ENCODE measurements around the gene SLC39A5.

The SLC39A5 gene

DNA sequence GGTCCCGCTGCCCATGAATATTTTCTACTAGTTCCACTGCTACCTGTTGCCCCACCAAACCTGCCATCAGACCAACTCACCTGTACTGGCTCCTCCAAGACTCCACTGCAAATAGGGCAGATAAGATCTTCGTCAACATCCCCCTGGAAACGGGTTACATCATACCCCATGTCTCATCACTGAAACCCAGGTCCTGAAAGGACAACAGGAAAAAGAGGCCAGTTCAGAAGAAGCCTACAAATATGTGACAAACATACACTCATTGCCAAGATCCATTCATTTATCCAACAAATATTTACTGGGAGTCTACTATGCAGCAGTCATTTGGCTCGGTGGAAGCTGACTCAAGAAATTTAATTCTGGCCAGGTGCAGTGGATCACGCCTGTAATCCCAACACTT lies 16.0 kb upstream of the SLC39A5 start:
- DNase-seq (ENCODE audit: extremely low read depth in 1 of 2, low read depth in 1 of 2) = no peak

DNA sequence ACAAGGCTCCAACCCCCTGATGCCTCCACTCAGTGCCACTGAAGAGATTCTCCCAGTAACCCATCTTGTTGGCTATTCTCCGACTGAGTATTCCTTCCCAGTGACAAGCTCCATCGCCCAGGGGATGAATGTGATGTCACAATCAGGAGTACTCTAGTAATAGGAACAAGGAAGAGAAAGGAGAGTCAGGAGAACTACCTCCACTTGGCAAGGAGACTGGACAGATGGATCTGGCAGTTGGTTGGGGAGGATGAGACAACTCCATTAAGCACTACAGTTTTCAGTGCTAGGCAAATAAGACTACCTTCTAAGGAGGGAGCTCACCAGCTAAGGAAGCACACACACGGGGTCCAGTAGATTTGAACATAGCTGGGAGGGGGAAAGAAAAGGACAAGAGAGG lies 13.4 kb upstream of the SLC39A5 start:
- no peak for DNase-seq (ENCODE audit: extremely low read depth in 1 of 2, low read depth in 1 of 2)

DNA sequence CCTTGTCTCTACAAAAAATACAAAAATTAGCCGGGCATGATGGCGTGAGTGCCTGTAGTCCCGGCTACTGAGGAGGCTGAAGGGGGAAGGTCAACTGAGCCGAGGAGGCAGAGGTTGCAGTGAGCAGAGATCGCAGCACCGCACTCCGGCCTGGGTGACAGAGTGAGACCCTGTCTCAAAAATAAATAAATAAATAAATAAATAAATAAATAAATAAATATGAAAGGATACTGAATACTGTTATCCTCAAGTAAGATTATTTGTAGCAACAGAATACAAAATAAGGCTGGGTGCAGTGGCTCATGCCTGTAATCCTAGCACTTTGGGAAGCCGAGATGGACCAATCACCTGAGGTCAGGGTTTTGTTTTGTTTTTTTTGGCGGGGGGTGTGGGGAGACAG lies 10.0 kb upstream of the SLC39A5 start:
- no peak for DNase-seq (ENCODE audit: extremely low read depth in 1 of 2, low read depth in 1 of 2)

DNA sequence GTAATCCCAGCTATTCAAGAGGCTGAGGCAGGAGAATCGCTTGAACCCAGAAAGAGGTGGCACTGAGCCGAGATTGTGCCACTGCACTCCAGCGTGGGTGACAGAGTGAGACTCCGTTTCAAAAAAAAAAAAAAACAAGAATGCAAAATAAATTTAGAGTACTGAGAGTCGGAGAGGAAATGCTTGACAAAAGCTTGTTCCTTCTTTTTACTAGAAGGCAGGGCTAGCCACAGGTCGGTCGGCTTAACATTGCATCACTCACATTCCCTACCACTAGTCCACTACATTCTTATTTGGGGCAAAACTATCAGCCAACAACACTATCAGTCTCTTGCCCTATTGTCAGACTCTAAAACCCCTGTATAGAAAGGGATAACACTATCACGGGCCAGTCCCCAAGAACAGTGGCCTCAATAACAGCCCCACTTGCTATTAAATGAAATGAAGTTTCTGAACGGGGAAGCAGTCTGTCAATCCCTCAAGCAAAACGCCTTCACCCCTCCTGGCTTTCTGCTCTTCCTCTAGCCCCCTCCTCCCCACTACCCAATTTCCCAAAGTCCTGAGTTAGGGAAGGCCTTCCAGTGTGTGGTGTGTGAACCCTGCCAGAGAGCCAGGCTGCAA lies 9.1 kb upstream of the SLC39A5 start:
- no peak for DNase-seq (ENCODE audit: extremely low read depth in 1 of 2, low read depth in 1 of 2)

DNA sequence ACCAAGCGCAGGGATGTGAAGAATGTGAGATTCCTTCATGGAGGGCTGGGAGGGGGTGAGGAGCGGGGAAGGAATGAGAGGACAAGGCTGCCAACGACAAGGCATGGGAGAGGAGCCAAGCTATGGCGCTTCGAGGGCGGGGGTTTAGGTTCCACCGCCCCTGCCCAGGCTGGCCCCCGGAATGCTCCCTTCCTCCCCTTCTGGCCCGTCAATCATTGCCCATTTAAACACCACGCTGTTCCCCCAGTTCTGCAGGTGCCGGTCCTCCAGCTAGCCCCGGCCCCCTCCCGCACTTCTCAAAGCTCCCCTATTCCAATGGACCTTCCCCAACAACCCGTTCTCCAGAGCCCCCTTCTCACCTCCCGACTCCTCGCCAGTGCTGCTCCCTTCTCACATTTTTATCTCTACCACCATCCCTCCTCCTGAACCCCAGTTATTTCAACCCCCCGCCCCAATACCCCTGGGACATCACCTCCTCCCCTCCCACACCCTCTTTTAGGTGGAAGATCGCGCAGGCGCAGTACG lies 8.6 kb upstream of the SLC39A5 start:
- DNase-seq (ENCODE audit: extremely low read depth in 1 of 2, low read depth in 1 of 2) = no peak

DNA sequence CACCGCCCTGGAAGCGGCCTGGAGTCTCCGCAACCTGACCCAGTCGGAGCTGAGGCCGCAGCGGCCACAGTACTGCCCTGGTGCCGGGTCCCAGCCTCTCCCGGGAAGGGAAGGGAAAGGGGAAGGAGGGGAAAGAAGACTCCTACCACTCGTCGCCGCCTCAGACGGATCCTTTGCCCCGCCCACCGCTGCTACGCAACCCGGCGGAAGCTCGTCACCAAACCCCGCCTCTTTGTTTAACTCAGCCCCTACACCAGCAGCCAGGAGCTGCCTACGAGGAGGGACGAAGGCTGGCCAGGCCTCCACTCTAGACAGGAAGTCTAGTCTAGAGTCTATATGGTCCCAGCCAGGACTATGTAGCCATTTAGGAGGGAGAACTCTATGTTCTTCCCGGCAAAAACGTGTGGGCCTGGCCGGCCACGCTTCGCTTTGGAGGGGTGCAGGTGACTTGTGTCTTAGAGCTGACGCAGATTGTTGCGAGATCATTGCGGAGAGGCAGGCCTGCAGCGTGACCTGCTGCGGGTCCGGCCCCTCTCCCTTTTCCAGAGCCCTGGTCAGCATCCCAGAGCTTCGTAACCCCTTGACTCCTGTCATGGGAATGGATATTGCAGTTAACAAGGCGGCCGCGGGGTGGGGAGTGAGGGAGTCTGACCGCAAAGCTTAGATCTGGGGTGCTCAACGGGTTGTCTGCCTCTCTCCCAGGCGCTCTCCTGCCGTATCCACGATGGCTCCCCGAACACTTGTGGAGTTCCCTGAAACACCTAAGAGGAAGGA lies 7.9 kb upstream of the SLC39A5 start, which contains the start of gene RNF41:
Gene RNF41, minus strand, starts transcription at position 166 of the 774 bp plus-strand sequence. CDS start 7,875 bp downstream, outside the sequence.
- DNase-seq (ENCODE audit: extremely low read depth in 1 of 2, low read depth in 1 of 2) = peak; percentile 73 to 86

DNA sequence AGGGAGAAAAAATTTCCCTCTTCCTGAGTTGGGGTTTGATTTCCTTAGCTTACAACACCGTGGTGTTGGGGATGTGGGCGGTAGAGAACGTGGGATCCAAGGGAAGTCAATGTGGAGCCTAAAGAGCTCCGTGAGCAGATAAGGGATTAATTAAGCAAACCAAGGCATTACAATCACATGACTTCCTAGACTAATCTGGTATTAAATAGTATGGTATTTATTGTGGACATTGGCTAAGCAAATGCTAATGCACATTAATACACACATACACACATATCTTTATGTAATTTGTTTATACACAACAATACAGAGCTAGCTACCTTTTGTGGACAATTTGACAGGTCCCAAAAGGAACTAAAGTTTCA lies 7.3 kb upstream of the SLC39A5 start:
- no peak for DNase-seq (ENCODE audit: extremely low read depth in 1 of 2, low read depth in 1 of 2)

DNA sequence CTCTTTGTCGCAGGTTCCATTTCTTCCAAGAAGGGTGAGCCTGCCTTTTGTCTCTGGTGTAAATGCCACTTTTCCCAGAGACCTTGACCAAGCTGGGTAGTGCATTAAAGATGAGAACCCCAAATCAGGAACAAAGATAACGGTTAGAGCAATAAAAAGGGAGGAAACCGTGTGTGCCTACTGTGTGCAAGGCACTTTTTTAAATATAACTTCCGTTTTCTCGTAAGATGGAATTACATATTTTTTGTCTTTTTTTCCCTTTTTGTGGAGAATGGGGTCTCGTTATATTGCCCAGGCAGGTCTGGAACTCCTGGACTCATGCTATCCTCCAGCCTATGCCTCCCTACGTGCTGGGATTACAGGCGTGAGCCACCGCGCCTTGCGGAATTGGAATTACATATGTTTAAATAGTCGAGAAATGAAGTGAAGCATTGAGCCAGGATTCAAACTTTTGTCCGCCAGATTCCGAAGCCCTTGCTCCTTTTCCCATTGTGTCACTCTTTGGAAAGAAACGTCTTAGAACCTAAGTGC lies 6.2 kb upstream of the SLC39A5 start:
- DNase-seq (ENCODE audit: extremely low read depth in 1 of 2, low read depth in 1 of 2) = no peak

DNA sequence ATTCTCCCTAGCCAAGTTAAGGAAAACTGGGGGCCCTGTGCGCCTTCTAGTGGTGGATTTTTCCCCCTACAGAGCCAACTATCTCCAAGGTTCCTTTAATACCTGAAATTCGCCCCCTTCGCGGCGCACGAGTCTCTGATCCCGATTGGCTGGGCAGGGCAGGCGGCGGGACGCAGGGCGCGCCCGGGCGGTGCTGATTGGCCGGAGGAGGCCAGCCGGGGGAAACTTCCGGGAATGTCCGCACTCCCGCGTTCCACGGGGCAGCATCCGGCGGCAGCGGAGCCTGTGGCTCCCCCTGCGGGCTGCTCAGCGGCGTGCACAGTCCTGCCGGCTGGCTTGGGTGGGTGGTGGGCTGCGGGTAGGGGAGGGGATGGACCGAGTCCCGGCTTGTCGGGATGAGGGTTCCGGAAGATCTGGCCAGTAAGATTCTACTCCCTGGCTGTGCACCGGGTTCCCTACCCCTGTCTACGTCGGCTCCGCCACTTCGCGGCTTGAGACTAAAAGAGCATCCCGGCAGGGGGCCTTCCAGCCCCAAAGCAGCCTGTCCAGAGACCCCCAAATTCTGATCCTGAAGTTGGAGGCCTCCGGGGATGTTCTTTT lies 5.6 kb upstream of the SLC39A5 start, which contains the start of gene NABP2:
Gene NABP2, plus strand, starts transcription at position 241 of the 600 bp plus-strand sequence. CDS start 515 bp downstream, outside the sequence.
- DNase-seq (ENCODE audit: extremely low read depth in 1 of 2, low read depth in 1 of 2) = peak; percentile 94 to 96

DNA sequence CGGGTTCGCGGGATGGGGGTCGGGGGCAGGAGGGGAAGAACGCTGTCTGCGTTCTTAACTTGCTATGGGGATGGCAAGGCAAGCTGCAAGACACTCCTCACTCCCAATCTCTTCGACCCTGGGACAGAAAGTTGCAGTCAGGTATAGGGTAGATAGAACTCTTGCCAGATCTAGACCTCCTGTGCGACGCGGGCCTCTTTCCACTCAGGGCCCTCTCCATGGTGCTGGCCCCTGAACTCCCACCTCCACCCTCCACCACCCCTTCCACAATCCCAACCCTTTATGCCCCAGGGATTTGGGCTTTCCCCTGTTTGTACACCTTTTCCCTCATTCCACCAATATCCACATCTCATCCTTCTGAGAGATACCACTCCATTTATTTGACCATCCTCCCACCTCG lies 4.9 kb upstream of the SLC39A5 start:
- no peak for DNase-seq (ENCODE audit: extremely low read depth in 1 of 2, low read depth in 1 of 2)

DNA sequence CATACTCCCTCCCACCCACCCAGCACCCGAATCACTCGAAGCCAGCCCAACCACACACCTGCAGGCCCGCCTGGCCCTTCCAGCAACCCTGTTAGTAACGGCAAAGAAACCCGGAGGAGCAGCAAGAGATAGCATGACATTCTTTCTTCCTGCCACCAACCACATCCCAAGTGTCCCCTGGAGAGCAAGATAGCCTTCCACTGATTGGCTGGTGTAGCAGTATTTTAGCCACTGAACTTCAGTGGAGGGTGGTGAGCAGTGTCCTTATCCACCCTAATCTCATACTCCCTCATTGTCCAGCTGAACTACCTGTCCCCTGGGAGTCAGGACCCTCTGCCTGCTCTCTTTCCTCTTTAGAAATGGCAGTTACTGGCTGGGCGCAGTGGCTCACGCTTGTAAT lies 769 bp upstream of the SLC39A5 start:
- no peak for DNase-seq (ENCODE audit: extremely low read depth in 1 of 2, low read depth in 1 of 2)

DNA sequence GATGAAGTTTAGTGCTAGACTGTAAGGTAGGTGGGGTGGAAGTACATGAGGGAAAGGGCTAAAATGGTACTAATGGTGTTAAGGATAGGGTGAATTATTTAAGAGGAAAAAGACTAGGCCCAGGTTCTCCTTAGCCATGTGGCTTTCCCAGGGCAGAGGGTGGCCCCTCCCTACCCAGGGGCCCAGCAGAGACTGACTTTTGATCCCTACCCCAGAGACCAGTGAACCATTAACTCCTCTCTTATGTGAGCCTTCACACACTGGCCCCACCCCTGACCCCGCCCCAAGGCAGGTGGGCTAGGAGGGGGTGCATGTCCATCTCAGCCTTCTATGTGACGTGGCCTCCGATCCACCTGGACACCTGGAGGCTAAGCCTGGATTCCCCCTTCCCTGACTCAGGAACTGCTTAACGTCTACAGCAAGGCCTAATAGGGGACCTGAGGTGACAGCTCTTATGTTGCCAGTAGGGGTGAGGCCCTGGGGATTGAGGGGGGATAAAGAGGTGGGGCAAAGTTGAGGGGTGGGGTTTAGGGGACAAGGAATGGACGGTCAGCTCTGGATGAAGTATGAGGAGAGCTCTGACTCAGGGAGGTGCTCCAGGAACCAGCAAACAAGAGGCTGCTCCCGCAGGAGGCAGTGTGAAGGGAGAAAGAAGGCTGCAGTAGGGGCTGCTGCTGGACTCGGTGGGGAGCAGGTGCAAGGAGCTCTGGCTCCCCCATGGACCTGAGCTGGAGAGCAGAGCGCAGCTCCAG lies 757 bp downstream of the SLC39A5 start:
- DNase-seq (ENCODE audit: extremely low read depth in 1 of 2, low read depth in 1 of 2) = no peak

DNA sequence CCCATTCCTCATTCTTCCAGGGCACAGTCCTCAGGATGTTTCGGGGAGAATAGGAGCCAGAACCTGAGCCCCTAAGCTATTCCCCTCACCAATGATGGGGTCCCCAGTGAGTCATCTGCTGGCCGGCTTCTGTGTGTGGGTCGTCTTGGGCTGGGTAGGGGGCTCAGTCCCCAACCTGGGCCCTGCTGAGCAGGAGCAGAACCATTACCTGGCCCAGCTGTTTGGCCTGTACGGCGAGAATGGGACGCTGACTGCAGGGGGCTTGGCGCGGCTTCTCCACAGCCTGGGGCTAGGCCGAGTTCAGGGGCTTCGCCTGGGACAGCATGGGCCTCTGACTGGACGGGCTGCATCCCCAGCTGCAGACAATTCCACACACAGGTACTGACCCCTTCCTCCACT lies 1.3 kb downstream of the SLC39A5 start:
- DNase-seq (ENCODE audit: extremely low read depth in 1 of 2, low read depth in 1 of 2) = no peak

DNA sequence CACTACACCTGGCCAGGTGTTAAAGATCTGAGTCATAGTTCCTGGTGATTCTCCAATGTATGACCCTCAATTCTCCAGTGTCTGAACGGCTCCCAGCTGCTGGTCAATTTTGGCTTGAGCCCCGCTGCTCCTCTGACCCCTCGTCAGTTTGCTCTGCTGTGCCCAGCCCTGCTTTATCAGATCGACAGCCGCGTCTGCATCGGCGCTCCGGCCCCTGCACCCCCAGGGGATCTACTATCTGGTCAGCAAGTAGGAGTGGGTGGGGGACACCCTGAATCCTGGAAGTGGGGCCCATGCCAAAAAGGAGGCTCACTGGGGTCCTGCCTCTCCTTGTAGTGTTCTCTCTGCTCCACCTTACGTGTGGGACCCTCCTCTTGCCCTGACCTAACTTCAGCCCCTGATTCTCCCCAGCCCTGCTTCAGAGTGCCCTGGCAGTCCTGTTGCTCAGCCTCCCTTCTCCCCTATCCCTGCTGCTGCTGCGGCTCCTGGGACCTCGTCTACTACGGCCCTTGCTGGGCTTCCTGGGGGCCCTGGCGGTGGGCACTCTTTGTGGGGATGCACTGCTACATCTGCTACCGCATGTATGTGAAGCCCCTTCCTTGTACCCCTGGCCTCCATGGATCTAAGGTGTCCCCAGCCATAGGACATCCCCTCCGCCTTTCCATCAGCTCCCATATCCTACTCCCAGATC lies 5.0 kb downstream of the SLC39A5 start:
- DNase-seq (ENCODE audit: extremely low read depth in 1 of 2, low read depth in 1 of 2) = no peak

DNA sequence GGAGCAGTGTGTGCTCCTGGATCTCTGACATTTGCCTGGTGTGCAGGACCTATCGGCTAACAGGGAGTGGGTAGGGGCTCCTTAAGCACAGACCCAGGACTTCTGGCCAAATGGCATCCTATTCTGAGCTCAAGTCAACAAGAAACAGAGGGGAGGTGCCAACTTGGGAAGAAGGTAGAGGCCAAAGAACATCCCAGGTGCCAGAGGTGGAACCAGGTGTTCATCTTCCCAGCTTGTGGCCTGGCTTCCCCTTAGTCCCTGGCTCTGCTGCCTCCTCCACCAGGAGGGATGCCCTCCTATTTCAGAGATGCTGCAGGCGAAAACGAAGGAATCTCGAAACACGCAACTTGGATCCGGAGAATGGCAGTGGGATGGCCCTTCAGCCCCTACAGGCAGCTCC lies 6.2 kb downstream of the SLC39A5 start:
- DNase-seq (ENCODE audit: extremely low read depth in 1 of 2, low read depth in 1 of 2) = no peak

DNA sequence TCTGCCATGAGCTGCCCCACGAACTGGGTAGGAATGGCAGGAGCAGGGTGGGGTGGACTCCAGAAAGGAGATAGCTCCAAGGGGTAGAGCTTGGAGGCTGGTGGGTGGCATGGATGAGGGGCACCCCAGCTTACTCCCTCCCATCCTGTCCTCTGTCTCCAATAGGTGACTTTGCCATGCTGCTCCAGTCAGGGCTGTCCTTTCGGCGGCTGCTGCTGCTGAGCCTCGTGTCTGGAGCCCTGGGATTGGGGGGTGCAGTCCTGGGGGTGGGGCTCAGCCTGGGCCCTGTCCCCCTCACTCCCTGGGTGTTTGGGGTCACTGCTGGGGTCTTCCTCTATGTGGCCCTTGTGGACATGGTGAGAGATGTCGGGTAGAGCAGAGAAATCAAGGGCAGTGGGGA lies 7.1 kb downstream of the SLC39A5 start:
- no peak for DNase-seq (ENCODE audit: extremely low read depth in 1 of 2, low read depth in 1 of 2)

DNA sequence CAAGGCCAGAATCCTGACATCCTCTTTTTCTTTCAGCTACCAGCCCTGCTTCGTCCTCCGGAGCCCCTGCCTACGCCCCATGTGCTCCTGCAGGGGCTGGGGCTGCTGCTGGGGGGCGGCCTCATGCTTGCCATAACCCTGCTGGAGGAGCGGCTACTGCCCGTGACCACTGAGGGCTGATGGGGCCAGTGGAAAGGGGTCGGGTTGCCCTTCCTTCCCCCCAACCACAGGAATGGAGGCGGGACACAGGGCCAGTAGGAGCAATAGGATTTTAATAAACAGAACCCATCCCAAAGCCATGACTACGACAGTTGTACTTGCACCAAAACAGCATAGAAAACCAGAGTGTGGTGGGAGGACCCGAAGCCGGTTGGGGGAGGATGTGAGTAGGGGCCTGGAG lies 7.7 kb downstream of the SLC39A5 start:
- DNase-seq (ENCODE audit: extremely low read depth in 1 of 2, low read depth in 1 of 2) = no peak

DNA sequence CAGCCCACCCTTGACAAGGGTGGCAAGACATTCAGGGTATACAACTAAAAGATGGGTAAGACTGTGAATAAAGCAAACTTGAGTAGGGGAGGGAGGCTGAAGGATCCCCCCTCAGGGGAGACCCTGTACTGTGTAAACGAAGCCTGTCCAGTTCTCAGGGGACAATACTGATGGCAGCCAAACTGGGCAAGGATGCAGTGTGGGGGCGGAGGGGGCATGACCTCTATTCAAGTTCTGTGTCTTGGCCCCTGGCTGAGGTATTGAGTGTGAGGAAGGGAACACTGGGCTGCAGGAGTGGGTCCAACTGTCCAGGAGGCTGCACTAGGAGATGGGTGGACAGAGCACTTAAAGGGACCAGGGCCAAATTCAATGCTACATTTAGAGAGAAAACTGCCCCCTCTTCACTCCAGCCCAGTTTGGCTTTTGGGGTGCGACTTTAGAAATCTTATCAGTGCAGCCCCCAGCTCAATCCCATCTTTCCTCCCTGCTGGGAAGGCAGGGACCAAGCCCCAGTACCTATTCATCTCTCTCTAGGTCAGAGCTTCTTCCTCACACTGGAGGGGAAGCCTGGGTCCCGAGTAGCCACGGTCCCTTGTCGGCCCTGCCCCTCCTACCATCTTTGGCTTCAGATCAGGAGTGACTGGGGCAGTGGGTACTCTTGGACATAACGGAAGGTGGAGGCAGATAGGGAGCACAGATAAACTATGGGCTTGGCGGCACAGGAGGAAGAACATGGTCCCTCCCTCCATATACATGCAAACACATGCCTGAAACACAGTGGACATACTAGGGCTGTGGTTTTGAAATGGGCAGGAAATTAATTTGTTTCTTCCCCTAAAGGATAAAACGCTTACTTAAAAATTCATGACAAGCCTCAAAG lies 11.8 kb downstream of the SLC39A5 start:
- no peak for DNase-seq (ENCODE audit: extremely low read depth in 1 of 2, low read depth in 1 of 2)

DNA sequence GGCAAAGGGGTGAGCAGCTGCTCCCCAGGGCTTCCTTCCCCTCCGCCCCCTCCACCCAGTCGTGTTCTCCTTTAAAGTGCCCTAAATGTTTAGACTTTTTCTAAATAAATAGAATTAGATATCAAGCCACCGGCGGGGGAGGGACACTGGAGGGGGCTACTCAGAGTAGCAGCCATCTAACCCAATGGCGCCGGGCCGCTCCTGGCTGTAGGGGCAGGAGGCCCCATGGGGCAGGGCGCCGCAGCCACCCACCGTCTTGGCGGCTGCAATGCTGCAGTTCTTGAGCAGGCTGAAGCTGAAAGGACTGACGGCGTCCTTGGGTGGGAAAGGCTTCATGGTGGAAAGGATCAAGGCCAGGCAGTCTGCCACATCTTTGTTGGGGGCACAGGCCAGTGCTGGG lies 13.1 kb downstream of the SLC39A5 start:
- DNase-seq (ENCODE audit: extremely low read depth in 1 of 2, low read depth in 1 of 2) = no peak

All from stimulated activated CD8-positive, alpha-beta memory T cell treated with anti-CD3 and anti-CD28 coated beads, Interleukin-7, amount 100 ng/mL, for 48 hours (primary cell).